Right hindlimb (tissue), 1 donor: ENCODE data around the gene TUT1.
"Not testable (repeated sequence)": the region's sequence is repeated elsewhere in the genome, so short reads cannot be mapped to it uniquely, and the experiment has no call there.

Experiments used
- DNase-seq: peaks from one replicate; pipeline ENCODE4 v3.0.0-alpha.2; 2018

The TUT1 gene

DNA sequence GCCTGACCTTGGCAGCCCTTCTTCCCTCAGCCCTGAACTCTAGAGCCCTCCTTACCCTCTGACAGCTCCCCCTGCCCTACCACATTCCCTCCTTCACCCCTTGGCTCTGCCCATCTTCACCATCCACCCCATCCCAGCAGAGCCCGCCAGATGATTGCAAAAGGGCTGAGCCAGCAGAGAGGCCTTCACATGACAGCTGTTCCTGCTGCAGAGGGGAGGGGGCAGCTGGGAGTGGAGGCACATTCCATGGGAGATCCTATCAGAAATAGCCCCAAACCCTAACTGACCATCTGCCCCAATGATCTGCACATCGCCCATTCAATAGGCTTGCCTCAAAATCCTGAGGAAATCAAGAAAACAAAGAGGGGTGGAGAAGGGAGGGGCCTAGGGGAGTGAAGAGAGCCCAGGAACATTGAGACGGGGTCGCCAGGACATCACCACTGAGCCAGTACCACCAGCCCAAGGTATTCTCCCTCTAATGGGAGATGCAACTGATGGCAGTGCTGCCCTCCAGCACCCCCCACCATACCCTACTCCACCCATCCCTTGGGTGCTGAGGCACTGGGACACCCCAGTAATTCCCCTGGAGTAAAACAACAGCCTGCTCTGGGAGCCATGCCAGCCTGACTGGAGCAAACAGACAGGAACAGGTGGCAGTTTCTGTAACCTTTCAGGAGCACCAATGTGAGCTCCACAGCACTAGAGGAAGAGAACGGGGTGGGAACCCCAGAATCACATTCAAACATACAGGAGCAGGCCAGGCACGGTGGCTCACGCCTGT, 36.7 kb downstream of the TUT1 start:
- DNase-seq, result peak; percentile 76

DNA sequence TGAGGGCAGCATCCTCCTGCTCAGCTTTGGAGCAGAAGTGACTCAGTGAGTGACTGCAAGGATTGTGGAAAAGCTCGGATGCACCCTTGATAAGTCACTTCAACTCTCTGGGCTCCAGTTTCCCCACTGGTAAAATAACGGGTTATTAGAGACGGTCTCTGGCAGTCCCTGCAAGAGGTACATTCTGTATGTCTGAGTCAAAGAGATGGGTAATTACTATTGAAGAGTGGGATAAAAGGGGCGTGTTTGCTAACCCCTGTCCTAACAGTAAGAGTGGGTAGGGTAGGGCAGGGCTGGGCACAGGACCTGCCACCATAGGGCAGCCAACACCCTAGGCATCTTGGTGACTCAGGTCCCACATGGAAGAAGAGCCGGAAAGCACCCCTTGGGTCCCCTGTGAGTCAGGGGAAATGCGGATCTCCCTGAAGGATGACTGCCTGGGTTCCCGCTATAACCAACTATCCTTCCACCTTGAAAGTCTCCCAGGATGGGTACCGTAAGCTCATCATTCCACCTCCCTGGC, 37.4 kb downstream of the TUT1 start:
- DNase-seq, result no peak

DNA sequence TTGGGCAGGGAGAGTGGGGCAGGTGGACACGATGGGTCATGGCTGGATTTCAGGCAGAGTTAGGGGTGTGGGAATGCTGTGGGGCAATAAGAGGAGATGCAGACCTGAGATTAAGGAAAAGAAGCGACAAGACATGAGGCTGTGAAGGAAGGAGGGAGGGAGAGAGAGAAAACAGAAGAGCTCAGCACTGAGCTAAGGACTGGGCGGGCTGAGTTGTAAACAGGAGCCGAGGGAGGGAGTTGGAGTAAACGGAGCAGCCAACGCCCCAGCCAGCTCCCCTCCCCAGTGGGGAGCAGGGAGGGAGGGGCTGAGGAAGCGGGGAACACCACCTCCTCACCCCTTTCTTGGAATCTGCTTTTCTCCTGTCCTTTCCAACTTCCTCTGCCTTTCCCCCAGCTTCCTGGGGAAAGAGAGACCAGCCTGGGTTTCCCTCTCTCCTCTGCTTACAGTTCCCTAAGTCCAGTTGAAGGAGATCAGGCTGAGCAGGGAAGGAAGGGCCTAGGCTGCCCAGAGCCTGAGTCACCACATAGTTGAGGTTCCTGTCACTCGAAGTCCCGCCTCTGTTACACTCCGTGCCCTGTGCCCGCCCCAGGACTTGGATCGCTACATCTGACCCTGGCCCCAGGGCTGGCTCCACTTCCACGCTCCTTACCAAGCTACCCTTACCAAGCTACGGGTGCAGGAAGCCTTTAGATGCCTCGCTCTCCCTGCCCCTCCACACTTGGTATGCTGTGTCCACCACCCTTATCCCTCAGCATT, 38.1 kb downstream of the TUT1 start:
- peak; percentile 90 for DNase-seq

DNA sequence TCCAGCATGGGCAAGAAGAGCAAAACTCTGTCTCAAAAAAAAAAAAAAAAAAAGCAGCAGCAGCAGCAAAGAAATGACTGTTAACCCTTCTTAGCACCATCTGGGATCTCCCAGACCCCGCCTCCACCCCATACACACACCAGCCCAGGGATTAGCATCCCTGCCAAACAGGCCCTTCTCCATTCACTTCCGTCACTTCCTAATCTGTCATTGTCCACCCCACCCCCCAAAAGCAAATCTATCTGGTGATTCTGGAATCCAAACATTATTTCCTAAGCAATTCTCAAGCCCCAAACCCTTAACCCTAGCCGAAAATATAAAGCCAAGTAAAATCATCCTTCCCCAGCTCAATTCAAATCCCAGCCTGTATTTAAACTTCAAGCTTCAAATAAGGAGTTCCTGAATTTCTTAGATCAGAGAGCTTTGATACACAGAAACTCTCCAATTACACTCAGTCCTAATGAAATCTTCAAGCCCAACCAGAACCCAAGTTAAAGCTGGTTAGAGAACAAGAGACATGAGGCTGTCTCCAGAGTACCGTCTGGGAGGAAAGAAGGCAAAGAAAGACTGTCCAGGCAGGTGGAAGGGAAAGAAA, 38.7 kb downstream of the TUT1 start:
- DNase-seq, result peak; percentile 65

DNA sequence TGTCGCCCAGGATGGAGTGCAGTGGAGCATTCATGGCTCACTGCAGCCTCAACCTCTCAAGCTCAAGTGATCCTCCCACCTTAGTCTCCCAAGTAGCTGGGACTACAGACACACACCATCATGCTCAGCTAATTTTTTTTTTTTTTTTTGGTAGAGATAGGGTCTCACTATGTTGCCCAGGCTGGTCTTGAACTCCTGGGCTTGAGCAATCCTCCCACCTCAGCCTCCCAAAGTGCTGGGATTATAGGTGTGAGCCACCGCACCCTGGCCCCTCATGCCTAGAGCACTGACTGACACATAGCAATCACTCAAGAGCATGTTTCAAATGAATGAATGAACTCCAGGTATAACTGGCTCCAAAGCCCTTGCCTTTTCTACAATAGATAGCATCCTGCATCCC, 40.8 kb downstream of the TUT1 start:
- DNase-seq, result not testable (repeated sequence)

DNA sequence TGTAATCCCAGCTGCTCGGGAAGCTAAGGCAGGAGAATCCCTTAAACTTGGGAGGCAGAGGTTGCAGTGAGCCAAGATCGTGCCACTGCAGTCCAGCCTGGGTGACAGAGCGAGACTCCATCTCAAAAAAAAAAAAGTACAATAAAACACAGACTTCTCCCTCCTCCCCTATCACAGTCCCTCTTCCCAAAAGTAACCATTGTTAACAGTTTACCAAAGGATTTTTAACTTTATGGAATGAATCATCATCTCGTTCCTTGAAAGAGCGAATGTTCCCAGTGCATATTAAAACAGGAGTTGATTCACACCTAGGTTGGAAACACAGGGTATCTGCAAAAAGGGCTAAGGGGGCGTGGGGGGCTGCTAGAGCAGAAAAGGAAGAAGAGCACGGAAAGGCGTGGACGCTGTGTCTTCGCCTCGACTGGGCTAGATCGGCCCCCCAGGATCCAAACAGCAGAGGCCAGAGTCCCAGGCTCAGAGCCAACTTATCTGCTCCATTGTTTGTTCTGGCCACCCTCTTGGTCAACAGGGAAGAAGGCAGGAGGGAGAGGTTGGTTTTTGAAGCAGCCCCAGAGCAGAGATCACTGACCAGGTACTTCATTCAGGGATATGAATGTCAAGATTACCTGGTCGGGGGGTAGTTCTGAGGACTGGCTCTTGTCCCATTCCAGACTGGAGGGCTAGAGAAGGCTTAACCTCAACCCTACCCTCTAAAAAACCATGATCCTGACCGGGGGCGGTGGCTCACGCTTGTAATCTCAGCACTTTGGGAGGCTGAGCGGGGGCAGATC, 42.6 kb downstream of the TUT1 start:
- no peak for DNase-seq

DNA sequence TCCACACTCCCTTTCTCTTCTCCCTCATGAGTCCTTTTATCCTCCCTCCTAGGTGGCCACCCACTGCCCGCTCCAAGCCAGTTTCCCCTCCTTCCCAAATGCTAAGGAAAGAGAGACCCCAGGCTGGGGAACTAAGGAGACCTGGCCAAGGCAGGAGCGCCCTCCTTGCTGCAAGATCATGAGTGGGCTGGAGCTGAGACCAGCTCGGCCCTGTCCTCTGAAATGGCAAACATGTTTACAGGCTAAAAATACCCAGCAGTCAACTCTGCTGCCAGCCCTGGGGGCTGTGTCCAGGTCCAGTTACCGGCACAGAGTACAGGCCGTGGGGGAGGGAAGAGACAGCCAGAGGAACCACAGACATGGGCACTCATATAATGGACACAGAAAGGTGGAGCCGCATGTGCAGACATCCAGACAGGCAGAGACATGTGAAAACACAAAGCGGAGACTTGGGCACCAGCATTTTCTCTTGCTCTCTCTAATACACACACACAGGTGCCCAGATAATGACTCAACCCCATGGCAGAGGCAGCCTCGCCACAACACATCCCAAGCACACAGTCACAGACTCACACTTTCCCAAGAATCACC, 43.5 kb downstream of the TUT1 start:
- peak; percentile 46 for DNase-seq

DNA sequence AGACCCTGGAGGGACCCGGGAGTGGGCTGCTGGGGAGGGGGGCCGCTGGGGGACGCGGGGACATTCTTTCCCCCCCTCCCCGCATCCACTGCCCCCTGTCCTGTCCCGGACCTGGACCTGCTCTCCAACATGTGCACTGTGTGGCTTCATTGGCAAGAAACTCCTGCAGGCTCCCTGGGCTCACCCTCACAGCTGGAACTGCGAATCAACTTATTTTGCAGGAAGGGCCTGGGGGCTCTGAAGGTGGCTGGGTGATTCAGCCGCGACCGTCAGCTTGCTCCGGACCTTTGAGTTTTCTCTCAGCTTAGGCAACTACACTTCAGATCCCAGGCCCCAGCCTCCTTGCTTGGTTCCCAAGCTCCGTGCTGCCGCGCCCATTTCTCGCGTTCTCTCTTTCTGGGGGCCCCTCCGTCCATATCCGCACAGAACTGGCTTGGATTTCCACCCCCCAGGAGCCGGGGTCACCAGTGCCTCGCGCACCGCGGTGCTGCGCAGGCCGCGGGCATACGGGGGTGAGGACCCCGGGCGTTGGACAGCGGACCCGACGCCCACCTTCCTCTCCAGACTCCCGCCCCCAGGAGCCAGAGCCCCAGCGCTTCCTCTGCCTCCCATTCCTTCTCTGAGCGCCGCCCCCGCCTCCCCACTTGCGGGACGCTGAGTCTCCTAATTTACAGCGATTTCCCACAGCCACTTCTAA, 44.2 kb downstream of the TUT1 start:
- DNase-seq, result peak; percentile 77

DNA sequence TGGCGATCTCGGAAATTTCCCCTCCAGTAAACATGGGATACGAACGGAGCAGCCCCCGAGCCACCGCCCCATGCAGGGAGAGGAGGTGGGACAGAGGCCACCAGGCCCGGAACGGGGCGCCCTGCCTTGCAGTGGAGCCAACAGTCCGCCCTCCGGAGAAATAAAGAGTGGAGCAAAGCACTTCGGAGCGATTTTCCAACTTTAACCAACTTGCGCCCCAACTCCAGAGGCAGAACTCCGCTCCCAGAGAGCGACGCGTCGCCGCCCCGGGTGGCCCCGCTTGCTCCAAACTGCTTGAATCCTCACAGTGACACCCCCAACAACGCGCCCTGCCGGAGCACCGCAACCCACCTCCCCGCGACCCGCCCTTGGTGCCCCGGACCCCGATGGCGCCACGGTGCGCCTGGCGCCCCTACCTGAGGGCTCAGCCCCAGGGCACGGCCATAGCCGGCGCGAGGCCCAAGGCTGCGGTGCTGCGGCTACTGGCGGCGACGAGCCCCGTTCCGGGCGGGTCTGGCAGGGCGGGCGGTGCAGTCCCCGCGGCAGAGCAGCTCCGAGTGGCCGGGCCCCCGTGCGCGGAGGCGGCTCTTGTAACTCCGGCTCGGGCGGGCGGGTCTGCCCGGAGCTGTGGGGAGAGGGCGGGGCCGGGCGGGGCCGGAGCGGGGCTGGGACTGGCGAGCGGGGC, 44.9 kb downstream of the TUT1 start, which contains the start of gene AHNAK:
Gene AHNAK (minus strand): TSS at position 563 of the 685 bp plus-strand sequence. CDS start 10,708 bp downstream, outside the sequence.
- peak; percentile 92 for DNase-seq

DNA sequence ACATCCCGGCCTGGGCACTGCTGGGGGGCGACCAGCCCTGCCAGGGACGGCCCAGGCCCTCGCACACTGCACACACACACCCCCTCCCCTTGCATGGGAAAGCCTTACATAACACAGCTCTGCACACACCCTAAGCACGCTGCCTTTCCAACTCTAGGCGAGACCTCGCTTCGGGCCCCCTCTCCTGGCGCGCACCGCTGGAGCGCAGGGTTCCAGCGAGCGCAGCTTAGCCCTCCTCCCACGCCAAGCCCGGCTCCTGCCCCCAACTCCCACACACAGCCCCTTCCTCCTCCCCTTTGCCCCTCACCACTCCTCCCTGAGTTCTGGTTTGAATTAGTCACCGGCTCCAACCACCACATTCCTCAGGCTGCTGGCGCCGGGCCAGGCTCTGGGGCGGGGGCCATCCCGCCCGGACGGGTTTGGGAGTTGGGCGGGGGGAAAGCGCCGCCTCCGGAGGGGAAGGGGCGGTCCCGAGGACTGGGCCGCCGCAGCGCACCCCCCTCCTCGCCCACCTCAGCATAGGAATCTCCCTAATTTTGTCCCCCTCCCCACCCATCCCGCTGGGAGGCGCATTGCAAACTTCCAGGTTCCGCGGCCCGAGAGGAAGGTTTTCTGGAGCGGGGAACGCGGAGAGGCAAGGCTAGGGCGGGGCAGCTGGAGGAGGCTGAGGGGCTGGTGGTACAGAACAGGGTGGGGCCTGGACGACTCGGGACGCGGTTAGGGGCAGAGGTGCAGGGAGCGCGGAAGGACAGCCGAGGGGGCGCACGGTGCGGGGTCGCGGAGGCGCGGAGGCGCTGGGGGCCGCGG, 45.7 kb downstream of the TUT1 start:
- DNase-seq, result peak; percentile 98

DNA sequence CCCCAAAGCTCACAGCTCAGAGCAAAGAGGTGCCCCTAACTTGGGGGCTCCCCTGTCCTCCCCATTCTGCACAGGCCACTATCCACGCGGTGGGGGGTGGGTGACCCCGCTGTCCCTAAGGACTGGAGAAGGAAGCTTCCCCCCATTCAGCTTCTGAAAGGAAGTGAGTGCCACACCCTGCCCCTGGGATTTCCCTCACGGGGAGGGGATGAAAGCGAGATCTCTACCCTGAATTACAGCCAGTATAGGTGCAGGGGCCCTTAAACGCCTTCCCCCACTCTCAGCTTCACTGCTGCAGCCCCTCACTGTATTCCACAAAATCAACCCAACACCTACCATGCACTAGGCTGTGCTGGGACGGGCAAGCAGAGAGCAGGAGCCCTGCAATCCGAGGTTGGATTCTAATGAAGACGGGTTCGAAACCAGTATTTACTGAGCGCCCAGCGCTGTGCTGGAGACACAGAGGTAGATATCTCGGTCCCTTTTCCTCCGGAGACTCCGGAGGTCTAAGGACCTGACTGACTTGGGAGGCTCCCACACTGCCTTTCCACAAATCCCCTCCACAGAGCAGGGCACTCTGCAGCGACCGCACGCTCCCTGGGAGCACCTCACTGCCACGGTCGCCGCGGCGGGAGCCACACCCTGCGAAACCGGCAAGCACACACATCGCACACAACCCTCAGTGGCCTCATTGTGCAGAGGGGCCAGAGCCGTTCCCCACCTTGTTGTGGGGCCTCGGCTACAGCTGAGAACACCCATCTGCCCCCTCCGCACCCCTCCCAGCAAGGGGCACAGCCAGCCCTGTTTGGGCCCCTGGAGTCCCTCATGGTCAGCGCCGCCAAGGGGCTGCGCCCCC, 46.5 kb downstream of the TUT1 start:
- DNase-seq, result no peak

DNA sequence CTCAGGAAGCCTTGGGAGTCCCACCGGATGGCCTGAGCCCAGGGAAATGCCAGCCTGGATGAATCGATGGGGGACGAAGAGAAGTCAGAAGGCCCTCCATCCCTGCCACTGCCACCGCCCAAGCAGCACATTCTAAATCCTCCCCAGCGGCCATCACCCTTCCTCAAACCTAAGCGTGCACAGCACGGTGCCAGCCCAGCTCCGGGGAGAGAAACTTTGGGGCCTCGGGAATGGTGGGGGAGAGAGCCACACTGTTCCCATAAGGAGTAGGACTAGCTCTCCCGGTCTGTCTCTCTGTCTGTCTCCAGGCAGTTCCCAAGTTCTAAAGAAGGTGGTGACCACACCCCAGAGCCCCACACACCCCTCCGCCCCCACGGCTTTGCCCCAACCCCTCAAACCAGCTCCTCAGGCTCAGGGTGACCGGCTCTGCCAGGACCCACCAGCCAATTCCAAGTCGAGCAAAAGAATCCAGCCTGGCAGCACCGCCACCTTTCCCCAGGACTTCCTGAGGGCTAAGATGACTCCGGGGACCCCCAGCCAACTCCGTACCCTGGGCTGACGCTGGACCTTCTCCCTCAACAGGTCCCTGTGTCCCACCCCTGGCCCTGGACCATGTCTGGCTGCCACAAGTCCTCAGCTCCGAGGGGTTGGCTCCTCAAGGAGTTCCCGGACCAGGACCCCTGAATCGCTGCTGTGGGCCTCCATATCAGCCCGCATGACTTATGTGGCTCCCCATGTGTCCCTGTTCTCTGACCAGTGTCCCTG, 47.5 kb downstream of the TUT1 start:
- DNase-seq, result peak; percentile 35

DNA sequence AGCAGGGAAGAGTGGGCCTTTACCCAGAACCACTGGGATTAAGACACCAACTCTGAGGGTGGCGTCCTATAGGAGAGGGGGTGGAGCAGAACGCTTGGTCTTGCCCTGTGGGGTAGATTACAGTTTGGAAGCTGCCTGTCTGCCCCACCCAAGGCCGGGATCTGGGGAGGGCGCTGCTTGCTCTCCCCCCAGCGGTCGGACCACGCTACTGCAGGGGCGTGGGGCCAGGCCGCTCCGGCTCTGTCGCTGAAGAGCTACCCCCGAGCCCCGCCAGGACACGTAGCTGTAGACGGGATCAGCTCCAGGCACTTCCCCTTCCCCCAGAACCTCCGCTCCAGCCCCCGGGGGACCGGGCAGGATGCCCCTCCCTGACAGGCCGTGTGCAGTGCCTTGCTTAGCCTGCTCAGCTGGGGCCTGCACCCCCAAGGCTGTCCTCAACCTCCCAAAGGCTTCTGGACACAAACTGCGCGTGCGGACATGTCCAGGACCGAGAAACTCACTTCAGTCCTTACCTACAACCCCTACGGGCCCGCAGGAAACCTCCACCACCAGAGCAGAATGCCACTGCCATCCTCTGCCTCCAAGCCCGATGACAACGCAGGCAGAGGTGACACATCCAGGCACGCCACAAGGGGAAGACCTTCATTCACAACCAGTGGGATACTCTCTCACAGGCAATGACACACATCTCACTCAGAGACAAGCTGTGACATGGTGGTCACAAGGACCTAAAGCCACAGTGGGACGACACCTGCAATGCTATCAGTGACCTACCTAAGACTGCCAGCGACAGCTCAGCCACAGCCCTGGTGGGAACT, 48.4 kb downstream of the TUT1 start:
- DNase-seq, result peak; percentile 89

DNA sequence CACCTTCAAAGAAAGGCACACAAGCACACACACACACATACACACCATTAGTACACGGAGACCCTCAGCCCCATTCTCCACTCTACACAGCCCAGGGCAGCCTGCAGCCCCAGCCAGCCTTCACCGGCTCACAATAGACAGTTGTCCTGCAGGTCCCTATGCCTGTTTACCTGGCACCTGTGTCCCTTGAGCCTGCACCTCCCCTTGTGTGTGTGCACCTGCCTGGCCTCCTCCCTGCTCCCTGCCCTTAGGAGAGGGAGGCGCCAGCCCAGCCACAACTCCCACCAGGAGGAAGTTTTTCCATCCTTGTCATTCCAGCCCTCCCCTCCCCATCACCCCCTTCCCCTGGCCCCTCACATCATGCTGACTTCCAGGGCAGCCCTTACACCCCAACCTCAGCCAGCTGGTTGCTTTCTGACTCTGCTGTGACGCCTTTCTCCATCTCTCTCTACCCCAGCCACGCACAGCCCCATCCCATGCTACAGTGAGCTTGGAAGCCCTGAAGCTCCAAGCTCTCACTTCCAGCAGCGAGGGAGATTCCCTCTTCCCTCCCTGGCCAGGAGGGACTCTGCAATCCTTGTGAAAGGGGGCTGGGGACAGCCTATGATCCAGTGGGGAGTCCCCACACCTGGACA, 49.1 kb downstream of the TUT1 start:
- no peak for DNase-seq

DNA sequence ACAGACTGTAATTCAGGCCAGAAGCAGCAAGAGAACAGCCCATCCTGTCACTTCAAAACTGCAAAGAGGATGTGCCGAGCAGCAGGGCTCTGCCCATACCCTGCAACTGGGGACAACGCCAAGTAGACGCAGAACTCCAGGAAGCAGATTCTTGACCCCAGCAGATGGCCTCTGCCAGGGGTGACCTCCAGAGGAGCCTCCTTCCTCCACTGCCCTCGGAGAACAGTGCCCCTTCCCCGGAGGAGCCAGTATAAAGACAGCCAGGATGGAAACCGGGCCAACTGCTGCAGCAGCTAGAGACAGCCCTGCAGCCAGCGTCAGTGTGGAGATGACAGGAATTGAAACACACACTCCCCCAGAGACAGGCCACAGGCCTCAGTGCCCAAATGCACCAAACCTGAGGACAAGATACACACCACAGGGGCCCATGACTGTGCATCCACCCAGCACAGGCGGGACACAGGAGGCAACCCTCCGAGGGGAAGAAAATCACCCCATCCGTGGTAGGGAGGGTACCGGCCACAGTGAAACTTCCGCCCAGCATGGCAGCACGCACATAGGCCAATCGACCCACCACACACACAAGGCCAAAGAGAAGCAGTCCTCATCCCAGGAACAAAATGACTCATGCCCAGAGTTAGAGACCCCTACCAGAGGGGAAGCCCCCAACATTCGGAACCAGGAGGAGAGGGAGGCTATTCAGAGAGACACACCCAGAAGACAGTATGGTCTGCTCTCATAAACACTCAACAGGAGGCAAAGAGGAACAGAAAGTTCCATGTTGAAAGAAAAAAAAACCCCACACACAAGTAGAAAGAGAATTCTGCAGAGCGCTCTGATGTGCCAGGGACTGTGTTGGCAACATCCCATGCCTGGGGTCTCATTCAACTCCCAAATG, 50.3 kb downstream of the TUT1 start:
- DNase-seq, result peak; percentile 41
